WERI-Rb-1 (cell line): ENCODE results near the gene ANKRD33B.

ENCODE experiments used
- DNase-seq: peaks from one replicate; pipeline ENCODE4 v3.0.0-alpha.2; 2020
- H3K27ac ChIP-seq: fragments of 250-450 bp; sonication (Bioruptor Pico); 2 replicates; pipeline ENCODE4 v1.5.1; 2020; ENCODE audit warnings: mild to moderate bottlenecking, moderate library complexity
- H3K27me3 ChIP-seq: fragments of 250-450 bp; sonication (Bioruptor Pico); 2 replicates; pipeline ENCODE4 v1.5.1; 2021; ENCODE audit warnings: mild to moderate bottlenecking, low read depth, moderate library complexity; ENCODE audit not compliant: insufficient read depth, severe bottlenecking
- H3K36me3 ChIP-seq: fragments of 250-450 bp; sonication (Bioruptor Pico); 2 replicates; pipeline ENCODE4 v1.5.1; 2020; ENCODE audit warnings: mild to moderate bottlenecking, moderate library complexity
- H3K4me3 ChIP-seq: 2 replicates; pipeline ENCODE4 v1.5.1; 2011; ENCODE audit warnings: low read depth, mild to moderate bottlenecking, control low read depth, low read length
- H3K9me3 ChIP-seq: fragments of 250-450 bp; sonication (Bioruptor Pico); 2 replicates; pipeline ENCODE4 v1.5.1; 2021; ENCODE audit warnings: mild to moderate bottlenecking, moderate library complexity; ENCODE audit not compliant: severe bottlenecking
- TF ChIP-seq, protein P1 (sequence below): IDR thresholded peaks from 2 replicates; pipeline ENCODE4 v1.5.1; 2011; ENCODE audit warnings: low read depth, mild to moderate bottlenecking, control low read depth, inconsistent platforms, low read length

The ANKRD33B gene

DNA sequence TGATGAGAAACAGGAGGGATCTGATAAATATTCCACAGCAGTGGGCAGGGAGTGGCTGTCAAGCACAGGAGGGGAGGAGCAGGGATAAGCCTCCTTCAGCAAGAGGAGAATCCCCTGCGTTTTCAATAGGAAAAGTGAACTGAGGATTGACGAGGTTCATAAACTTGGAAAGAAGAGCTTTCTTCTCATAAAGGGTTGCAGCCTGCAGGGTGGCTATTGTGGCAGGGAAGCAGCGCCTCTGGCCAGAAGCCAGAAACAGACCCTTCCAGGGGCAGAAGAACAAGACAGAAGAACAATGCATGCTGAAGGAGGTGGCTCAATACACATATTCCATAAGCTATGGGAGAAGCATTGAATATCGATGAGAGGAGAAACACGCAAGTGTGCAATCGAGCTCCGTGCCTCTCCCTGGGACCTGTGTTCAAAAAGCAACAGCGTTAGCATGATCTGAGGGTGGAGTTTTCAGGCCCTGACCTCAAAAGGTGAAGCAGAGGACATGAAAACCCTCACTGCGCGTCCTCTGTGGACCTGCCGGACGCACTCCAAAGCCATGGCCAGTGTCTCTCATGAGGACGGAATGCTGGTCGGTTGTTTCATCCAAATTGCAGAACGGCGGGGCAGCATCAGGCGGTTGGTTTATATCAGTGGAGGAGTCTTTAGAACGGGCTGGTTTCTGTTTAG, 67.6 kb downstream of the ANKRD33B start:
- H3K27ac ChIP-seq = no peak overlapping the region
- H3K9me3 ChIP-seq = no peaks in the 10 kb centered on the region
- H3K36me3 ChIP-seq = peaks cover 51% of the 10 kb centered on the region
- no peaks in the 10 kb centered on the region for H3K27me3 ChIP-seq
- TF ChIP-seq, protein P1, sequence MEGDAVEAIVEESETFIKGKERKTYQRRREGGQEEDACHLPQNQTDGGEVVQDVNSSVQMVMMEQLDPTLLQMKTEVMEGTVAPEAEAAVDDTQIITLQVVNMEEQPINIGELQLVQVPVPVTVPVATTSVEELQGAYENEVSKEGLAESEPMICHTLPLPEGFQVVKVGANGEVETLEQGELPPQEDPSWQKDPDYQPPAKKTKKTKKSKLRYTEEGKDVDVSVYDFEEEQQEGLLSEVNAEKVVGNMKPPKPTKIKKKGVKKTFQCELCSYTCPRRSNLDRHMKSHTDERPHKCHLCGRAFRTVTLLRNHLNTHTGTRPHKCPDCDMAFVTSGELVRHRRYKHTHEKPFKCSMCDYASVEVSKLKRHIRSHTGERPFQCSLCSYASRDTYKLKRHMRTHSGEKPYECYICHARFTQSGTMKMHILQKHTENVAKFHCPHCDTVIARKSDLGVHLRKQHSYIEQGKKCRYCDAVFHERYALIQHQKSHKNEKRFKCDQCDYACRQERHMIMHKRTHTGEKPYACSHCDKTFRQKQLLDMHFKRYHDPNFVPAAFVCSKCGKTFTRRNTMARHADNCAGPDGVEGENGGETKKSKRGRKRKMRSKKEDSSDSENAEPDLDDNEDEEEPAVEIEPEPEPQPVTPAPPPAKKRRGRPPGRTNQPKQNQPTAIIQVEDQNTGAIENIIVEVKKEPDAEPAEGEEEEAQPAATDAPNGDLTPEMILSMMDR = no peak
- H3K4me3 ChIP-seq = no peak overlapping the region
- no peak for DNase-seq

DNA sequence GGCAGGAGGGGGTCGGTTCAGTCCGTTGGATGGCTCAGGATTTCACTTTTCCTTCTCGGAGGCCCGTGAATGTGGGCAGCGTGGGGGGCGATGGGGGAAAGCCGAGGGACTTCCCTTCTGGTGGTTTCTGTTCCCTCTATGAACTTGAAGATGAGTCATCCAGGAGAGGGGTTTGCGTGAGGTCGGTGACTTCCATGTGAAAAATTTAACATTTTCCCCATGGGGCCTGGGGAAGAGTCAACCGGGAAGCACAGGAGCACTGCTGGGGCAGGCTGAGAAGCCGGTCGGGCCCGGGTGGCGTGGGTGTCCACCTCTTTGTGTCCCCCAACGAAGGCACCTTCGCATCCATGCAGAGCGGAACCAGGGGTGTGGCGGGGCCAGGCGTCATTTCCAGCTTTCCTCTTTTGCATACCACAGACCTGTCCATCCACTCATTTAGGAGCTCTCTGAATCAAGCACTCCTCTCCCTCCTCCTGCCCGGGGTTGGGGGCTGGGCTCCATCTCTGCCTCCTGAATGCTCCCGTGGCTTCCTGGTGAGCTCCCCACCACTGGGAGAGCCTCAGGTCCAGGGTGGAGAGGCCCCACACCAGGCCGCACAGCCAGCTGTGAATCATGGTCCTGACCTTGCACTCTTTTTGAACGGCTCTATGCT, 68.4 kb downstream of the ANKRD33B start:
- no peak for DNase-seq
- Histone ChIP-seq H3K36me3 (peaks cover 54% of the 10 kb centered on the region), H3K27ac (no peak overlapping the region), H3K4me3 (no peak overlapping the region), H3K27me3 (no peaks in the 10 kb centered on the region), H3K9me3 (no peaks in the 10 kb centered on the region)
- TF ChIP-seq, protein P1 = no peak

DNA sequence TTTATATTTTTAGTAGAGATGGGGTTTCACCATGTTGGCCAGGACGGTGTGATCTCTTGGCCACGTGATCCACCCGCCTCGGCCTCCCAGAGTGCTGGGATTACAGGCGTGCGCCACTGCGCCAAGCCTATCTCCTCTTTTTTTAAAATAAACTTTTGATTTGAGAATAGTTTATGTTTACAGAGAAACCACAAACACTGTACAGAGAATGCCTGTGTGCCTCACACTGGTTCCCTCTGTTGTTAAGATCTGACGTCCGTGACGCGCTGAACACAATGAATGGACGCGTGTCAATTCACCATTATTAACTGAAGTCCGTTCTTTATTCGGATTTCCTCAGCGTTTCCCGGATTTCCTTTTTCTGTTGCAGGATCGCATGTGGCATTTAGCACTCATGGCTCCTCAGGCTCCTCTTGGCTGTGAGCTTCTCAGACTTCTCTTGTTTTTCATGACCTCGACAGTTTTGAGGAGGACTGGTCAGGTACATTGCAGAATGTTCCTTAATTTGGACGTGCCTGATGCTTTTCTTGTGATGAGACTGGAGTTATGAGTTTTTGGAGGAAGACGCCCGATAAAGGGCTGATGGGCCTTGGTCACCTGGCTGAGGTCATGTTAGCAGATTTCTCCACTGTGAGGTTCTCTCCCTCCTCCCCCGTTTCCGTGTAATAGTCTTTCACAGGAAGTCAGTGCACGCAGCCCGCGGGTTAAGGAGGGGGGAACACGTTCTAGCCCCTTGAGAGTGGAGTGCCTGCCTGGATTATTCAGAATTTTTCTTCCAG, 69.6 kb downstream of the ANKRD33B start:
- Histone ChIP-seq H3K27me3 (no peaks in the 10 kb centered on the region), H3K36me3 (peaks cover 64% of the 10 kb centered on the region), H3K27ac (no peak overlapping the region), H3K9me3 (no peaks in the 10 kb centered on the region), H3K4me3 (no peak overlapping the region)
- TF ChIP-seq, protein P1 = no peak
- DNase-seq = no peak

DNA sequence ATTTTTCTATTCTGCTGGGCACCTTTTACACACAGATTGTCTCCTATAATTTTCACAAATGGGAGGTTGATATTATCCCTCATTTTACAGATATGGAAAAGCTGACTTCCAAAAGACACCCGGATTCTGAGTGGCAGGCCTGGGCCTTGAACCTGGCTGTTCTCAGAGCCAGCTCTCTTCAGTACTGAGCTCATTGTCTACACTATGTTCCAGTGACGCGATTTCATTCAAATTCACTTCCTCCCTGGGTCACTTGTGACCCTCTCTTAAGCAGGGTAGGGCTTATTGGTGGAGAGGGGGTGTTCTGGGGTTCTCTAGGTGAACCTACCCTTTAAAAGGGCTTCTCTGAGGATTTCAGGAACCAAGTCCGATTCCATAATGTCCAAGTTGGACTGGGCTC, 70.2 kb downstream of the ANKRD33B start:
- TF ChIP-seq, protein P1 = no peak
- no peak overlapping the region for H3K27ac ChIP-seq
- no peaks in the 10 kb centered on the region for H3K9me3 ChIP-seq
- H3K36me3 ChIP-seq = peaks cover 62% of the 10 kb centered on the region
- no peak for DNase-seq
- no peaks in the 10 kb centered on the region for H3K27me3 ChIP-seq
- H3K4me3 ChIP-seq = no peak overlapping the region

DNA sequence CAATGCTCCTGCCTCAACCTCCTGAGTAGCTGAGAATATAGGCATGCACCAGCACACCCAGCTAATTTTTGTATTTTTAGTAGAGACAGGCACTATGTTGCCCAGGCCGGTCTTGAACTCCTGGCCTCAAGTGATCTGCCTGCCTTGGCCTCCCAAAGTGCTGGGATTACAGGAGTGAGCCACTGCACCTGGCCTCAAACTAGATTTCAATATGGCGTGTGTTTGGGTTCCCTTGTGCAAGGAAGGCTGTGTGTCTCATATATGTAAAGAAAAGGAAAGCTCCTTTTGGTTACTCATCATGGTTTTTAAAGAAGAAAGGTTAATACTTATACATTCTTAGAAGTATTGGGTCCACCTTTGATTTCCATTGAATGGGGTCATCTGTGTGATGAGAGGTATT, 70.7 kb downstream of the ANKRD33B start:
- no peak for DNase-seq
- no peaks in the 10 kb centered on the region for H3K27me3 ChIP-seq
- TF ChIP-seq, protein P1 = no peak
- H3K9me3 ChIP-seq = no peaks in the 10 kb centered on the region
- peaks cover 62% of the 10 kb centered on the region for H3K36me3 ChIP-seq
- H3K4me3 ChIP-seq = no peak overlapping the region
- H3K27ac ChIP-seq = no peak overlapping the region
